GM18858 (cell line): ENCODE measurements around the gene ZDHHC11.
"Not testable (repeated sequence)": the region's sequence is repeated elsewhere in the genome, so short reads cannot be mapped to it uniquely, and the experiment has no call there.

Experiments used
- ATAC-seq: cut with Tn5 transposase; IDR thresholded peaks from one replicate; pipeline ENCODE4 v1.9.1; 2021; ENCODE audit not compliant: unreplicated experiment

ZDHHC11 gene

GRCh38 chr5:750226-750625 lies 100.6 kb downstream of the ZDHHC11 start:
- ATAC-seq, result not testable (repeated sequence)

- no peak for ATAC-seq
Measured at GRCh38 chr5:749101-749670, 101.6 kb downstream of the ZDHHC11 start.

- not testable (repeated sequence) for ATAC-seq
Measured at GRCh38 chr5:748011-748980, 102.5 kb downstream of the ZDHHC11 start.

GRCh38 chr5:747303-747844 lies 103.4 kb downstream of the ZDHHC11 start:
- not testable (repeated sequence) for ATAC-seq

- ATAC-seq, result no peak
Measured at GRCh38 chr5:746258-746761, 104.5 kb downstream of the ZDHHC11 start.
